Lower lobe of right lung (tissue), 2 donors: ENCODE data around the gene TMEM39B. TPM values are rescaled to one million over a fixed set of nuclear protein-coding genes. Genes with fewer than 3 reads are reported as not detected.
A peak's percentile ranks its signal among the peaks of the same experiment; 100 is the strongest.
"Not testable (repeated sequence)": the region's sequence is repeated elsewhere in the genome, so short reads cannot be mapped to it uniquely, and the experiment has no call there.

Experiments
- ATAC-seq, 2 donors: fragments of 200-7000 bp; cut with Tn5 transposase; one replicate each; pipeline ENCODE4 v1.9.1; 2020 to 2022; ENCODE audit warnings: mild to moderate bottlenecking in 2 of 2, moderate library complexity in 2 of 2
- DNase-seq: peaks from one replicate; pipeline ENCODE4 v3.0.0-alpha.2; 2020
- H3K27ac ChIP-seq: fragments of 200-600 bp; one replicate; pipeline ENCODE4 v1.8.0; 2022
- H3K27me3 ChIP-seq: fragments of 200-600 bp; one replicate; pipeline ENCODE4 v1.8.0; 2022; ENCODE audit warnings: low read depth
- H3K36me3 ChIP-seq: fragments of 200-600 bp; one replicate; pipeline ENCODE4 v1.8.0; 2022; ENCODE audit warnings: mild to moderate bottlenecking
- H3K4me1 ChIP-seq: fragments of 200-600 bp; one replicate; pipeline ENCODE4 v1.8.0; 2022
- H3K4me3 ChIP-seq: fragments of 200-600 bp; one replicate; pipeline ENCODE4 v1.8.0; 2022; ENCODE audit warnings: mild to moderate bottlenecking
- H3K9me3 ChIP-seq: fragments of 200-600 bp; one replicate; pipeline ENCODE4 v1.8.0; 2022
- CTCF ChIP-seq: fragments of 200-600 bp; IDR thresholded peaks from one replicate; pipeline ENCODE4 v1.8.0; 2022; ENCODE audit warnings: antibody characterized with exemption, mild to moderate bottlenecking
- intact Hi-C: fragments of 100-400 bp; cut with DNase I; formaldehyde crosslinking; loops from one replicate; pipeline ENCODE4 v1.11.0; 2022
- total RNA-seq: library from RNA; stranded (reverse); fragmentation: NEBNext Ultra II Directional; extraction: Animal tissue kit (Norgen Biotek cat#: 25700); gene quantifications from one replicate; pipeline ENCODE4 v1.2.1, GENCODE V29; 2021
- donor health status: DM: no; HTN: yes; CAD: no; lungs with severe emphysema.

TMEM39B gene
- total RNA-seq, 1 donor from 2014 or later: 15.3 TPM

DNA sequence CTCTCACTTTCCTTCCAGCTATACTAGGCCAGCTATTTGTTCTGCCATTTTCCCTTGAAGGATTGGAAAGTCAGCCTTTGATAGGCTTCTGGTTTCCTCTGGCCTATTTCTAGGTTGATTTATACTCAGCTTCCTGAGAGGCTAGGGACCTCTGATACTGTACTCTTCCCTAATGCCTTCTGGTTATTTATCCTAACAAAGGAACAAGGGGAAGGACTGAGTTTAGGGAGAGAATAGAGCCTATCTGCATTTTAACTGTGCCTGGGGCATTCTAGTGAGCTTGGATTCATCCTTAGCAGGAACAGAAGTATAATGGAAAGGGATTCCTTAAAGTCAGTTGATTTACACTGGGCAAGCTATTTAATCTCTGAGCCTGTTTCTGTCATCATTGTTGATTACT lies 11.8 kb upstream of the TMEM39B start:
- TF ChIP-seq CTCF: no peak
- ATAC-seq (no peak), DNase-seq (no peak)
- no peak overlapping the region for H3K27ac ChIP-seq
- peaks cover 17% of the 10 kb centered on the region for H3K4me1 ChIP-seq
- no peaks in the 10 kb centered on the region for H3K27me3 ChIP-seq
- no peak overlapping the region for H3K4me3 ChIP-seq
- H3K36me3 ChIP-seq: peaks cover 57% of the 10 kb centered on the region
- no peaks in the 10 kb centered on the region for H3K9me3 ChIP-seq
- intact Hi-C loops: no loop called here

GRCh38 chr1:32062867-32063230 lies 9.9 kb upstream of the TMEM39B start:
- H3K27me3 ChIP-seq: no peaks in the 10 kb centered on the region
- no peak for TF ChIP-seq CTCF
- H3K27ac ChIP-seq: peak overlapping the region; percentile 38
- ATAC-seq (no peak), DNase-seq (no peak)
- intact Hi-C loops: no loop called here
- H3K4me1 ChIP-seq: peaks cover 35% of the 10 kb centered on the region
- no peak overlapping the region for H3K4me3 ChIP-seq
- H3K36me3 ChIP-seq: peaks cover 41% of the 10 kb centered on the region
- H3K9me3 ChIP-seq: no peaks in the 10 kb centered on the region

DNA sequence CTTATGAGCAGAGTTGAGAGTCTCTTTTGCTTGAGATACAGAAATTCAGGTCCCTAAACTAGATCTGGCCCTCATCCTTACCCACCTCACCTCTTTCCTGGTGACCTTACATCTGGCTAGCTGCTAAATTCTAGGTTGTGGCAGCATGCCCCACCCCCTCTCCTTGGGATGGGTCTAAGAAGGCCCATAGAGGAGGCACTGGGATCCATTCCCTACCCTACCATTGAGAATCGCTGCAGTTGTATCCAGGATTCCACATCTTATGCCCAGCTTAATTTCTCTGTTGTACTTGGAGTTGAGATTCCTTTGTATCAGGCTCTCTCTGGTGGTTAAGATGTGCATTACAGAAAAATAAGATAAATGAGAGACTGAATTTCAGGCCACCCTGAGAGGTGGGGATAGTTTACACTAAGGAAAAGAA lies 9.5 kb upstream of the TMEM39B start:
- ATAC-seq (peak; percentile 25 to 42), DNase-seq (no peak)
- Histone ChIP-seq H3K27ac (peak overlapping the region; percentile 38), H3K4me1 (peaks cover 35% of the 10 kb centered on the region), H3K9me3 (no peaks in the 10 kb centered on the region), H3K27me3 (no peaks in the 10 kb centered on the region), H3K4me3 (no peak overlapping the region), H3K36me3 (peaks cover 37% of the 10 kb centered on the region)
- intact Hi-C loops: no loop called here
- TF ChIP-seq CTCF: peak; percentile 58

DNA sequence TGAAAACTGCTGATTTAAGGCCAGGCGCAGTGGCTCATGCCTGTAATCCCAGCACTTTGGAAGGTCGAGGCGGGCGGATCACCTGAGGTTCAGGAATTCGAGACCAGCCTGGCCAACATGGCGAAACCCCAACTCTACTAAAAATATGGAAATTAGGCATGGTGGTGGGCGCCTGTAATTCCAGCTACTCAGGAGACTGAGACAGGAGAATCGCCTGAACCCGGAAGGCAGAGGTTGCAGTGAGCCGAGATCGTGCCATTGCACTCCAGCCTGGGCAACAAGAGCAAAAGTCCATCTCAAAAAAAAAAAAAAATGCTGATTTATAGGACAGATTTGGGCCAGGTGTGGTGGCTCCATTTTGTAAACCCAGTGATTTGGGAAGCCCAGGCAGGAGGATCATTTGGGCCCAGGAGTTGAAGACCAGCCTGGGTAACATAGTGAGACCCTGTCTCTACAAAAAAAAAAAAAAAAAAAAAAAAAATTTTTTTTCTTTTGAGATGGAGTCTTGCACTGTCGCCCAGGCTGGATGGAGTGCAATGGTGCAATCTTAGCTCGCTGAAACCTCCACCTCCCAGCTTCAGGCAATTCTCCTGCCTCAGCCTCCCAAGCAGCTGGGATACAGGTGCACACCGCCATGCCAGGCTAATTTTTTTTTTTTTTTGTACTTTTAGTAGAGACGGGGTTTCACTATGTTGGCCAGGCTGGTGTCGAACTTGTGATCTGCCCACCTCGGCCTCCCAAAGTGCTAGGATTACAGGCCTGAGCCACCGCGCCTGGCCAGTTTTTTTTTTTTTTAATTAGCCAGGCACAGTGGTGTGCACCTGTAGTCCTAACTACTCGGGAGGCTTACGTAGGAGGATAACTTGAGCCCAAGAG lies 6.9 kb upstream of the TMEM39B start:
- H3K27ac ChIP-seq, H3K4me3 ChIP-seq, H3K9me3 ChIP-seq, DNase-seq, H3K27me3 ChIP-seq, intact Hi-C loops, ATAC-seq: not testable (repeated sequence)
- Histone ChIP-seq H3K36me3 (peaks cover 11% of the 10 kb centered on the region), H3K4me1 (peaks cover 35% of the 10 kb centered on the region)

GRCh38 chr1:32066489-32066873 lies 6.3 kb upstream of the TMEM39B start:
- intact Hi-C loops: no loop called here
- DNase-seq (peak; percentile 52), ATAC-seq (peak; percentile 85 to 89)
- peaks cover 37% of the 10 kb centered on the region for H3K4me1 ChIP-seq
- no peaks in the 10 kb centered on the region for H3K9me3 ChIP-seq
- no peak overlapping the region for H3K4me3 ChIP-seq
- no peaks in the 10 kb centered on the region for H3K27me3 ChIP-seq
- no peak for TF ChIP-seq CTCF
- peaks cover 5% of the 10 kb centered on the region for H3K36me3 ChIP-seq
- H3K27ac ChIP-seq: peak overlapping the region; percentile 48

DNA sequence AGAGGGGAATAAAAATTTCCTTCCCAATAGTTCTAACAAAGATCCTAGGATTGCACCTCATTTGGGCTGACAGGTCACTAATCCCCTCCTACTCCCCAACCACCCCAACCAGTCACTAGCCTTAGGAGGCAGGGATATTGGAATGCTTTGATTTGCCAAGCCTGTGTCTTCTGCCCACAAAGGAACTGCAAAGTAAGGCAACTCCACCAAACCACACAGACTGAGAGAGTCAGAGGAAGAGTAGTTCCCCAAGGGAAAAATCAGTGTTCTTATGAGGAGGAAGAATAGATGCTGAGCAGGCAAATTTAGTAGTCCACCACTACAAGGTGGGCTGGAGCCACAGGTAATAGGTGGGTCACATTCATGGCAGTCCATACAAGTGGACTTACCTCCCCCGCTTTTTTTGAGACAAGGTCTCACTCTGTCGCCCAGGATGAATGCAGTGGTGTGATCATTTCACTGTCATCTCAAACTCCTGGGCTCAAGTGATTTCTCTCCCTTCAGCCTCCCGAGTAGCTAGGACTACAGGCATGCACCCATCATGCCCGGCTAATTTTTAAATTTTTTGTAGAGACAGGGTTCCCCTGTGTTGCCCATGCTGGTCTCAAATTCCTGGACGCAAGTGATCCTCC lies 3.7 kb upstream of the TMEM39B start:
- no peak overlapping the region for H3K27ac ChIP-seq
- intact Hi-C loops: no loop called here
- DNase-seq: no peak
- no peaks in the 10 kb centered on the region for H3K27me3 ChIP-seq
- TF ChIP-seq CTCF: no peak
- peaks cover 39% of the 10 kb centered on the region for H3K4me1 ChIP-seq
- H3K4me3 ChIP-seq: no peak overlapping the region
- H3K9me3 ChIP-seq: no peaks in the 10 kb centered on the region
- ATAC-seq: no peak
- H3K36me3 ChIP-seq: no peaks in the 10 kb centered on the region
